GM19193 (cell line): ENCODE results near the gene ABRAXAS1.

Source experiments
- POLR2A ChIP-seq: IDR thresholded peaks from 4 replicates; pipeline ENCODE4 v1.6.1; 2011; ENCODE audit not compliant: insufficient read depth, insufficient read length; ENCODE audit errors: extremely low read depth

The ABRAXAS1 gene

GRCh38 chr4:83484500-83485461, at the start of gene ABRAXAS1:
TSS of gene ABRAXAS1 (minus strand) at chr4:83485100. CDS start at chr4:83485072, 28 bp downstream.
- peak; percentile 95 for TF ChIP-seq POLR2A

GRCh38 chr4:83527671-83528070, 42.8 kb upstream of the ABRAXAS1 start:
- TF ChIP-seq POLR2A: no peak

GRCh38 chr4:83522239-83522638, 37.3 kb upstream of the ABRAXAS1 start:
- no peak for TF ChIP-seq POLR2A

- TF ChIP-seq POLR2A: no peak
Observed at GRCh38 chr4:83516042-83516772, 31.3 kb upstream of the ABRAXAS1 start.

GRCh38 chr4:83510442-83510841, 25.5 kb upstream of the ABRAXAS1 start:
- TF ChIP-seq POLR2A: no peak

GRCh38 chr4:83504996-83505395, 20.1 kb upstream of the ABRAXAS1 start:
- TF ChIP-seq POLR2A: no peak

- TF ChIP-seq POLR2A: no peak
Observed at GRCh38 chr4:83504503-83504902, 19.6 kb upstream of the ABRAXAS1 start.

- no peak for TF ChIP-seq POLR2A
Observed at GRCh38 chr4:83503974-83504373, 19.1 kb upstream of the ABRAXAS1 start.

GRCh38 chr4:83498187-83498586, 13.3 kb upstream of the ABRAXAS1 start:
- no peak for TF ChIP-seq POLR2A

- no peak for TF ChIP-seq POLR2A
Observed at GRCh38 chr4:83490876-83491450, 6.1 kb upstream of the ABRAXAS1 start.

GRCh38 chr4:83489711-83490326, 4.9 kb upstream of the ABRAXAS1 start:
- no peak for TF ChIP-seq POLR2A

GRCh38 chr4:83486457-83487129, 1.7 kb upstream of the ABRAXAS1 start:
- TF ChIP-seq POLR2A: no peak

- no peak for TF ChIP-seq POLR2A
Observed at GRCh38 chr4:83473966-83474365, 10.9 kb downstream of the ABRAXAS1 start.

GRCh38 chr4:83473423-83473822, 11.5 kb downstream of the ABRAXAS1 start:
- no peak for TF ChIP-seq POLR2A

- no peak for TF ChIP-seq POLR2A
Observed at GRCh38 chr4:83456184-83456501, 28.8 kb downstream of the ABRAXAS1 start.
